ENCODE results near the gene TPP2.

Gene TPP2

GRCh38 chr13:102597029-102597961, 509 bp downstream of the TPP2 start:
- no peak for DNase-seq

GRCh38 chr13:102598061-102598460, 1.3 kb downstream of the TPP2 start:
- DNase-seq, result no peak

DNA sequence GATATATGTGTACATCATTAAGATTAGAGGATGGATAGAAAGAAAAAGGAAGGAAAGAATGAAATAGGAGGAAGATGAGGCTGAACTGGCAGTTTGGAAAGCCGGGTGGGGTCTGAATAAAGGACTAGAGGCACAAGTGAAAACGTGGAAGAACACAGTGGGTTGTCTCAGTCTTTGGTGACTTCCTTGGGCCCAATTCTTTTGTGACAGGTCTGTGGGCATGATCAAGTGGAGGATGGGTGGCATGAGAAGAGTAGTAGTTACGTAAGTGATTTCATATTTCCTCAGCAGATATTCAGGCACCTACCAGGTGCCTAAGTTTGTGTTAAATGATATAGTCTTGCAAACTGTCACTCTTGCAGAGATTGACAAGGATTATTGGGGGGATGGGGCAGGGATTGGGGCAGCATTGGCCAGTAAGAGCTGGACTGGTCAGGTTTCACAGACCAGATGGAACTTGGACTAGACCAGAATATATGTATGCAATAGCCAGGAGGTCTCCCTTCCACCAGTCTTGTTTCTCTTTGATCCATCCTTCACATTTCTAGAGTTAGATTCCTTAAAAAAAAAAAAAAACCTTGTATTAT, 2.7 kb downstream of the TPP2 start:
- no peak for DNase-seq

DNA sequence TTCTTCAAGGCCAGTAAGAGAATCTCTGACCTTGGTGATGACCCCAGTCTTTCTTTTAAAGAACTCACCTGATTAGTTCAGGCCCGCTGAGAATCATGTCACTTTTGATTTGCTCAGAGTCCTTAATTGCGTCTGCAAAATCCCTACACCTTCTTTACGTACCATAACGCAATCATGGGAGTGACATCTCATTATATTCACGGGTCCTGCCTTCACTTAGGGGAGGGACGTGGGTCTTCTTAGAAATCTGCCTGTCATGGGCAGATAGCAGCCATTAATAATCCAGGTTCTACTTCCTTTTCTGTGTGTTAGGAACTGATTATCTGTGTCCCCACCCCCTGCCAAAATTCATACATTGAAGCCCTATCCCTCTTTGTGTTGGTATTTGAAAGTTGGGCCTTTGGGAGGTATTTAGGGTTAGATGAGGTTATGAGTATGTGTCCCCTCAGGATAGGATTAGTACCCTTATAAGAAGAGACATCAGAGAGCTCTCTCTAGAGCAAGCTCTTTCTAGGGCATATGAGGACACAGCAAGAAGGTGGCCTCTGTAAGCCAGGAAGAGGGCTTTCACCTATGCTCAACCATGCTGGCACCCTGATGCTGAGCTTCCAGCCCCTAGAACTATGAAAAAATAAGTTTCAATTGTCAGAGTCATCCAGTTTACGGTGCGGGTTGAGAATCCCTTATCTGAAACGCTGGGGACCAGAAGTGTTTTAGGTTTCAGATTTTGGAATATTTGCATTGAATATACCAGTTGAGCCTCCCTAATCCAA, 9.9 kb downstream of the TPP2 start:
- no peak for DNase-seq

DNA sequence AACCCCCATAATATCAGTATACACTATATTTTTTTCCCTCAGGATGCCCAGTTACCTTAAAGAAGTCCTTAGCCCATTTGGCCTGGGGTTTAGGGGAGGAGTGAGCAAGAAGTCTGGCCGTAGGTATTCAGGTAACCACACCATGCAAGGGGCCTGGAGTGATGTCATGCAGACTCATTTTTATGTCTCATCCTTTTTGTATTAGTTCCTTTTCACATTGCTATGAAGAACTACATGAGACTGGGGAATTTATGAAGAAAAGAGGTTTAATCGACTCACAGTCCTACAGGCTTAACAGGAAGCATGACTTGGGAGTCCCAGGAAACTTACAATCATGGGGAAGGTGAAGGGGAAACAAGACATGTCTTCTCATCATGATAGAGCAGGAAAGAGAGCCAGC, 12.2 kb downstream of the TPP2 start:
- DNase-seq, result no peak

- no peak for DNase-seq
These were observed 12.9 kb downstream of the TPP2 start for GRCh38 chr13:102609696-102610095.

GRCh38 chr13:102610296-102610895, 13.6 kb downstream of the TPP2 start:
- DNase-seq, result no peak

GRCh38 chr13:102617697-102618350, 21.0 kb downstream of the TPP2 start:
- DNase-seq, result no peak

- peak; percentile 52 for DNase-seq
These were observed 23.7 kb downstream of the TPP2 start for GRCh38 chr13:102620516-102620915.

DNA sequence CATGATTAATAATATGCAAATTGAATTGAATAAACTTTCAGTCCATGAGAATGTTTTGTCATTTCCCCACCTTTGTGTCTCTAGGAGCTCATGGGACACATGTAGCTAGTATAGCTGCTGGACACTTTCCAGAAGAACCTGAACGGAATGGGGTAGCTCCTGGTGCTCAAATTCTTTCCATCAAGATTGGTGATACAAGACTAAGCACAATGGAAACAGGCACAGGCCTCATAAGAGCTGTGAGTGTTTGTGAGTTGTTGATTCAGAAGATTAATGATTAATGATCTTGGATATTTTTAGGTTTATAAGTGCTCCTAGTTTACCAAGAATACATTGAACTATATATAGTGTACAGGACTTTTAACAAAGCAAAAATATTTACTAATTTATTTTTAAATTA, 30.1 kb downstream of the TPP2 start:
- no peak for DNase-seq

GRCh38 chr13:102628559-102628958, 31.8 kb downstream of the TPP2 start:
- DNase-seq, result no peak

DNA sequence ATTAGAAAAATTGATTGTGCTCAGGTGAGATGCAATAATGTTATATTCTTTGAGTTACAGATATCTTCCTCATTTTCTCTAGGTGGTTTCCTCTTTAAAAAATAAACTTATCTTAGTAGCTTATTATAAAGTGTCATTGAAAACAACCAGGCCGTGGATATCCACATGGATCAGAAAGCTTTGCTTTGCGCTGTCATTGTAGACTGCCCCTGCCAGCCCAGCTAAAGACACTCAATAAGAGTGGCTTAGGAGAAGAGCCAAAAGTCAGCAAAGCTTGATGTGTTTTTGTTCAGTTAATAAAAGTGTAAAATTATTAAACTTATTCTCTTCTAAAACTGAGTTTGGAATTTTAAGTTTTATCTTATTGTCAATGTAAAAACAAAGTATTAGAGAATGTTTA, 34.4 kb downstream of the TPP2 start:
- no peak for DNase-seq

GRCh38 chr13:102638741-102639140, 42.0 kb downstream of the TPP2 start:
- DNase-seq, result no peak

DNA sequence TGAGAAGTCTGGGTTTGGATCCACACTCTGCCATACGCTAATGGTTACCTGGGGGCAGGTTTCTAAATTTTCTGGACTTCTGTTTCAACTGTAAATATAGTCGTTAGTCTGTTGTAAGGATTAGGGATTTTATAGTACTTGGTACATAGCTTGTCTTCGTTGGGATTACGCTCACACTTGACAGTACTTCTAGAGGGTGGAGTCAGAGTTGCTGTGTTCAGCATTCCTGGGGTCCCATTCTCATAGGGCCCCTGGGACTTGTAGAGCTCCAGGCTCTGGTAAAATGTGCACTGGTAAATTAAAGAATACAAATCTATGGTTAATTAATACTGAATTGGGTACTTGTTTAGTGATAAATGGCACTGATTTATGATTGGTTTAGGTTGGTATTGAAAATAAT, 45.2 kb downstream of the TPP2 start:
- no peak for DNase-seq

DNA sequence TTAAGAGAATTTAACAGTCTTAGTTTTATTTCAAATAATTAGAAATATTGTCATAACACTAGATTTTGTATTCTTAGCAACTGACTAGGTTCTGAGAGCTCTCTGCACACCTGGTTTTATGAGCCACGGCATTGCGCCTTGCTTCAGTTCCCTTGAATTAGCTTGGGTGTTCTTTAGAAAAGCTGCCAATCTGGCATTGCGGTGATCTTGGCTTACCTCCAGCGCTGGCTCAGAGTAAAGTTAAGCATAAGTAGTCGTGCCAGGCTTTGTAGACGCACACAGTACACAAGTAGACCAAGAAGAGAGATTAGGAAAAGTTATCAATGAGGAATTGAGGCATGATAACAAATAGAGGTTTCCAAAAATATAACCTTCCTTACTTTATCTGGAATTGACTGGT, 45.7 kb downstream of the TPP2 start:
- DNase-seq, result peak; percentile 86

DNA sequence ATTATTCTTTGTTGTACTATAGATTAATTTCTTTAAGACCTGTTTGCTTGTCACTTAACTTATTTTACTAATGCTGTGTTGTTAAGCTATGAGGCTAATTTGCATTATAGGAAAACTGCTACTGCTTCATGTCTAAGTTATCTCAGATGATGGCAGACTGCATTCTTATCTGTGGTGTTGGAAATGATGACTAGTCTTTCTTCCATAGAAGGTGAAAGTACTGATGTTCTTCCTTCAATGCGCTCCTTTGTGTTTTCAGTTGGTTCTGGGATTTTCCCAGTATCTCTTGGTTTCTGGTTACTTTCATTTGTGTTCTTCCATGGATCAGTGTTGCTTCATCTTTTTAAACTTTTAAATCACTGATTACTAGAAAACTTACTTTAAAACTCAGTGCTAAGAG, 46.9 kb downstream of the TPP2 start:
- DNase-seq, result no peak

GRCh38 chr13:102645701-102646100, 48.9 kb downstream of the TPP2 start:
- no peak for DNase-seq

- DNase-seq, result no peak
These were observed 51.3 kb downstream of the TPP2 start for GRCh38 chr13:102648046-102648445.

- no peak for DNase-seq
These were observed 53.7 kb downstream of the TPP2 start for GRCh38 chr13:102650444-102650843.

GRCh38 chr13:102651392-102651791, 54.6 kb downstream of the TPP2 start:
- DNase-seq, result no peak

- DNase-seq, result no peak
These were observed 55.1 kb downstream of the TPP2 start for GRCh38 chr13:102651892-102652291.

DNA sequence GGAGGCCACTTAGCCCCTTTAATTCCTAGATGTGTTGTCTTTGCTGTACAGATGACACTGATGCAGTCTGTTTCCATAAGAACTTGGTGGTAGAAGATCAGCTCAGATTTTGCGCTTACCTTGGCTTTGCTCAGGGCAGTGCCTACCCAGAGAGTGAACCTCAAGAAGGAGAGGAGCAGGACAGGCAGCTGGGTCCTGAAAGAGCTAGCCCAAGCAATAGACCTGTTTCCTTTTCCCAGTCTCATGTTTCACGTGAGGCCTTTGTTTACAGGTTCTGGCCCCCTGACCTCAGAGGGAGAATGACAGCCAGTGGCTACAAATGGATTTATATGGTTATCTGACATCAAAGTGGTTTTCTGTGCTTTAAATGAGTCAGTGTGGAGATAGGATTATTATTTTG, 58.0 kb downstream of the TPP2 start:
- no peak for DNase-seq

GRCh38 chr13:102657630-102658029, 60.8 kb downstream of the TPP2 start:
- no peak for DNase-seq

Data from NCI-H2171 (cell line).